H9 (cell line): ENCODE measurements around the gene MRI1. TPM values are rescaled to one million over a fixed set of nuclear protein-coding genes. Genes with fewer than 3 reads are reported as not detected.

ENCODE experiments used
- DNase-seq: peaks from one replicate; pipeline ENCODE4 v3.0.0-alpha.2; 2017
- H2AFZ ChIP-seq: one replicate; pipeline ENCODE4 v1.6.1; 2013; ENCODE audit warnings: mild to moderate bottlenecking, low read length, control low read depth, moderate library complexity
- H2AK5ac ChIP-seq: 2 replicates; pipeline ENCODE4 v1.6.1; 2013; ENCODE audit warnings: low read length, control low read depth, mixed read lengths; ENCODE audit not compliant: insufficient read length
- H2BK120ac ChIP-seq: one replicate; pipeline ENCODE4 v1.6.1; 2013; ENCODE audit warnings: low read depth, mild to moderate bottlenecking, low read length, control low read depth, inconsistent platforms; ENCODE audit not compliant: poor library complexity, severe bottlenecking
- H2BK12ac ChIP-seq: 2 replicates; pipeline ENCODE4 v1.6.1; 2013; ENCODE audit warnings: low read length, control low read depth, mixed read lengths, low read depth; ENCODE audit not compliant: insufficient read length
- H2BK15ac ChIP-seq: 2 replicates; pipeline ENCODE4 v1.6.1; 2013; ENCODE audit warnings: low read depth, low read length, control low read depth
- H2BK20ac ChIP-seq: one replicate; pipeline ENCODE4 v1.6.1; 2013; ENCODE audit warnings: low read depth, mild to moderate bottlenecking, low read length, control low read depth, inconsistent platforms; ENCODE audit not compliant: poor library complexity, severe bottlenecking
- H2BK5ac ChIP-seq: 2 replicates; pipeline ENCODE4 v1.6.1; 2013; ENCODE audit warnings: low read length, control low read depth, mixed read lengths; ENCODE audit not compliant: insufficient read length
- H3K14ac ChIP-seq: 2 replicates; pipeline ENCODE4 v1.6.1; 2013; ENCODE audit warnings: low read length, control low read depth; ENCODE audit not compliant: insufficient read depth
- H3K18ac ChIP-seq: 2 replicates; pipeline ENCODE4 v1.6.1; 2013; ENCODE audit warnings: low read depth, mild to moderate bottlenecking, mixed read lengths, low read length, control low read depth; ENCODE audit not compliant: insufficient read length
- H3K23ac ChIP-seq: 2 replicates; pipeline ENCODE4 v1.6.1; 2013; ENCODE audit warnings: low read length, control low read depth, mixed read lengths, low read depth; ENCODE audit not compliant: insufficient read length
- H3K23me2 ChIP-seq: 2 replicates; pipeline ENCODE4 v1.6.1; 2013; ENCODE audit warnings: low read depth, mild to moderate bottlenecking, mixed read lengths, low read length, control low read depth; ENCODE audit not compliant: insufficient read length, poor library complexity, severe bottlenecking
- H3K27ac ChIP-seq: 2 replicates; pipeline ENCODE4 v1.5.1; 2013; ENCODE audit warnings: low read length, control low read depth, mixed read lengths, low read depth; ENCODE audit not compliant: insufficient read length
- H3K27me3 ChIP-seq: 2 replicates; pipeline ENCODE4 v1.6.1; 2013; ENCODE audit warnings: low read length, control low read depth, inconsistent platforms; ENCODE audit not compliant: insufficient read depth
- H3K4ac ChIP-seq: 2 replicates; pipeline ENCODE4 v1.6.1; 2013; ENCODE audit warnings: low read depth, mild to moderate bottlenecking, control low read depth, inconsistent platforms, low read length, moderate library complexity
- H3K4me1 ChIP-seq: 2 replicates; pipeline ENCODE4 v1.6.1; 2013; ENCODE audit warnings: low read length, control low read depth, inconsistent platforms; ENCODE audit not compliant: insufficient read depth
- H3K4me2 ChIP-seq: 2 replicates; pipeline ENCODE4 v1.6.1; 2013; ENCODE audit warnings: low read length, control low read depth, mixed read lengths; ENCODE audit not compliant: insufficient read length, insufficient read depth
- H3K56ac ChIP-seq: 2 replicates; pipeline ENCODE4 v1.6.1; 2013; ENCODE audit warnings: low read depth, mild to moderate bottlenecking, mixed read lengths, low read length, control low read depth; ENCODE audit not compliant: insufficient read length
- H3K79me1 ChIP-seq: 2 replicates; pipeline ENCODE4 v1.6.1; 2013; ENCODE audit warnings: low read depth, mild to moderate bottlenecking, moderate library complexity, low read length, control low read depth, inconsistent platforms; ENCODE audit not compliant: insufficient read depth, poor library complexity, severe bottlenecking
- H3K79me2 ChIP-seq: 2 replicates; pipeline ENCODE4 v1.6.1; 2013; ENCODE audit warnings: low read length, control low read depth, inconsistent platforms; ENCODE audit not compliant: insufficient read depth
- H3K9ac ChIP-seq: 2 replicates; pipeline ENCODE4 v1.6.1; 2013; ENCODE audit warnings: low read length, control low read depth, mixed read lengths; ENCODE audit not compliant: insufficient read length; ENCODE audit errors: extremely low read depth
- H3K9me3 ChIP-seq: one replicate; pipeline ENCODE4 v1.6.1; 2013; ENCODE audit warnings: low read depth, low read length, inconsistent platforms; ENCODE audit not compliant: control insufficient read depth
- H3T11ph ChIP-seq: one replicate; pipeline ENCODE4 v1.6.1; 2013; ENCODE audit warnings: mild to moderate bottlenecking, low read length, control low read depth, inconsistent platforms
- H4K20me1 ChIP-seq: one replicate; pipeline ENCODE4 v1.6.1; 2013; ENCODE audit not compliant: control insufficient read depth, insufficient read length, insufficient read depth
- H4K5ac ChIP-seq: 2 replicates; pipeline ENCODE4 v1.6.1; 2013; ENCODE audit warnings: low read depth, mild to moderate bottlenecking, mixed read lengths, low read length, control low read depth; ENCODE audit not compliant: insufficient read length
- H4K8ac ChIP-seq: replicated peaks from 2 replicates; pipeline ENCODE4 v1.6.1; 2013; ENCODE audit warnings: low read length, control low read depth, mixed read lengths, low read depth; ENCODE audit not compliant: insufficient read length
- H4K91ac ChIP-seq: 2 replicates; pipeline ENCODE4 v1.6.1; 2013; ENCODE audit warnings: low read depth, mild to moderate bottlenecking, moderate library complexity, mixed read lengths, low read length, control low read depth; ENCODE audit not compliant: insufficient read length
- H3K27ac Mint-ChIP-seq, 3 experiments: 2 replicates in 2 of 3; 3 replicates in 1 of 3; pipeline ENCODE4 v1.8.0; 2020 to 2021; ENCODE audit warnings: mixed read lengths in 3 of 3, mild to moderate bottlenecking in 1 of 3, moderate library complexity in 1 of 3
- H3K27me3 Mint-ChIP-seq: 2 replicates; pipeline ENCODE4 v1.8.0; 2021; ENCODE audit warnings: low read depth, mild to moderate bottlenecking, moderate library complexity, mixed read lengths
- H3K36me3 Mint-ChIP-seq, 3 experiments: 2 replicates in 2 of 3; 3 replicates in 1 of 3; pipeline ENCODE4 v1.8.0; 2020 to 2021; ENCODE audit warnings: low read depth in 3 of 3, mixed read lengths in 3 of 3; ENCODE audit not compliant: insufficient read depth in 1 of 3
- H3K4me1 Mint-ChIP-seq, 2 experiments: 2 replicates each; pipeline ENCODE4 v1.8.0; 2020; ENCODE audit warnings: mixed read lengths in 2 of 2
- H3K4me3 Mint-ChIP-seq, 2 experiments: 2 replicates in 1 of 2; 3 replicates in 1 of 2; pipeline ENCODE4 v1.8.0; 2020 to 2021; ENCODE audit warnings: mild to moderate bottlenecking in 2 of 2, mixed read lengths in 2 of 2, moderate library complexity in 1 of 2
- H3K9me3 Mint-ChIP-seq, 2 experiments: 2 replicates in 1 of 2; 3 replicates in 1 of 2; pipeline ENCODE4 v1.8.0; 2020; ENCODE audit warnings: mild to moderate bottlenecking in 2 of 2, mixed read lengths in 2 of 2, moderate library complexity in 1 of 2
- CTCF ChIP-seq: fragments of 200-600 bp; sonication (generic); conservative IDR thresholded peaks from 3 replicates; pipeline ENCODE4 v1.8.0; 2021; ENCODE audit warnings: antibody characterized with exemption, mild to moderate bottlenecking
- WGBS: extraction: QIAGEN DNeasy Blood & Tissue Kit; methylation state at CpG from one replicate; pipeline ENCODE4 v1.1.7; 2013; ENCODE audit warnings: missing lambda C conversion rate, low lambda C conversion rate, mixed read lengths; ENCODE audit not compliant: insufficient read length; ENCODE audit errors: extremely low coverage; 5-methylcytosine and 5-hydroxymethylcytosine counted together
- total RNA-seq: library from RNA; stranded (reverse); gene quantifications from 2 replicates; pipeline ENCODE4 v1.2.1, GENCODE V29; 2021

The MRI1 gene
- total RNA-seq, 1 experiment from 2014 or later = 19.5 TPM

DNA sequence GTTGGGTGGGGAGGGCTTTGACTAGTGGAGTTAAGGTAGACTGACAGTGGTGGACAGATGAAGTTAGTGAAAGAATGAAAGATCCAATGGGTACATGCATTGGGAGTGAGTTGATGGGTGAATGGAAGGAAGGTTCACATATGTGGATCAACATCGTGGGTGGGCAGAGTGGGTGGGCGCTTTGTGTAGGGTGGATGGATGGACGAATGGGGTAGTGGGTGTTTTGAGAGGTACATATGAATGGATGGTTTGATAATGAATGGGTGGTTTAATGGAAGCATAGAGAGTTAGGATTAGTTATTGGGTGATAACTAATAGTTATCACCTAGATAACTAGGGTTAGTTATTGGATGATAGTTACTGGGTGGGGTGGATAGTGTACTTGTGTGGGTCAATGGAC, 42.4 kb downstream of the MRI1 start:
- H3T11ph ChIP-seq = no peak overlapping the region
- DNase-seq = no peak
- H3K4me2 ChIP-seq = no peak overlapping the region
- no peak overlapping the region for H4K91ac ChIP-seq
- no peaks in the 10 kb centered on the region for H3K9me3 ChIP-seq
- no peaks in the 10 kb centered on the region for H3K79me1 ChIP-seq
- H3K36me3 Mint-ChIP-seq = peaks cover 13 to 46% (median 20%) of the 10 kb centered on the region in 3 experiments; a peak in 6 of 7 replicates
- no peaks in the 10 kb centered on the region for H3K79me2 ChIP-seq
- H2AK5ac ChIP-seq = no peak overlapping the region
- H3K4ac ChIP-seq = no peak overlapping the region
- no peak overlapping the region for H3K27ac ChIP-seq
- H3K9ac ChIP-seq = no peak overlapping the region
- H3K18ac ChIP-seq = no peak overlapping the region
- no peak overlapping the region for H2BK15ac ChIP-seq
- no peak overlapping the region for H4K5ac ChIP-seq
- no peaks in the 10 kb centered on the region for H3K27me3 ChIP-seq
- no peak overlapping the region for H2BK120ac ChIP-seq
- TF ChIP-seq CTCF = no peak
- H3K4me3 Mint-ChIP-seq = no peak overlapping the region
- no peak overlapping the region for H3K27ac Mint-ChIP-seq
- H3K56ac ChIP-seq = no peak overlapping the region
- no peak overlapping the region for H2BK12ac ChIP-seq
- no peaks in the 10 kb centered on the region; a peak in 1 of 5 replicates for H3K9me3 Mint-ChIP-seq
- no peak overlapping the region for H2BK5ac ChIP-seq
- 100% methylated on average over 2 of the region's 3 CpGs for WGBS
- H4K20me1 ChIP-seq = no peaks in the 10 kb centered on the region
- H3K27me3 Mint-ChIP-seq = no peaks in the 10 kb centered on the region
- no peak overlapping the region for H4K8ac ChIP-seq
- no peak overlapping the region for H2BK20ac ChIP-seq
- no peak overlapping the region for H3K14ac ChIP-seq
- H3K4me1 ChIP-seq = no peaks in the 10 kb centered on the region
- H3K23me2 ChIP-seq = no peaks in the 10 kb centered on the region
- H3K23ac ChIP-seq = no peak overlapping the region
- H3K4me1 Mint-ChIP-seq = peaks cover 2 to 5% of the 10 kb centered on the region in 2 experiments; a peak in 1 of 4 replicates
- no peak overlapping the region for H2AFZ ChIP-seq
